GM13976 (cell line): Measurements from ENCODE around the gene ALCAM.

Experiments used
- DNase-seq: peaks from one replicate; pipeline ENCODE4 v3.0.0; 2012; ENCODE audit warnings: low spot score
- CTCF ChIP-seq: IDR thresholded peaks from 2 replicates; pipeline ENCODE4 v1.5.1; 2012; ENCODE audit warnings: borderline replicate concordance, mild to moderate bottlenecking; ENCODE audit not compliant: insufficient read depth; ENCODE audit errors: extremely low read depth, missing control alignments, control extremely low read depth
- in situ Hi-C: fragments of 300-500 bp; cut with MboI; formaldehyde crosslinking; loops from one replicate; pipeline ENCODE4 v1.12.0; 2022; ENCODE audit warnings: low sequenced_read_pairs, mixed read lengths, inconsistent platforms; ENCODE audit not compliant: unreplicated experiment

ALCAM gene

GRCh38 chr3:105470851-105471250, 104.1 kb downstream of the ALCAM start:
- TF ChIP-seq CTCF = no peak

GRCh38 chr3:105473521-105474223, 107.0 kb downstream of the ALCAM start:
- DNase-seq = no peak
- TF ChIP-seq CTCF = no peak
- in situ Hi-C loops = no loop called here

More at GRCh38 chr3:105470851-105471250, 104.1 kb downstream of the ALCAM start:
- DNase-seq = no peak
- in situ Hi-C loops = no loop called here

DNA sequence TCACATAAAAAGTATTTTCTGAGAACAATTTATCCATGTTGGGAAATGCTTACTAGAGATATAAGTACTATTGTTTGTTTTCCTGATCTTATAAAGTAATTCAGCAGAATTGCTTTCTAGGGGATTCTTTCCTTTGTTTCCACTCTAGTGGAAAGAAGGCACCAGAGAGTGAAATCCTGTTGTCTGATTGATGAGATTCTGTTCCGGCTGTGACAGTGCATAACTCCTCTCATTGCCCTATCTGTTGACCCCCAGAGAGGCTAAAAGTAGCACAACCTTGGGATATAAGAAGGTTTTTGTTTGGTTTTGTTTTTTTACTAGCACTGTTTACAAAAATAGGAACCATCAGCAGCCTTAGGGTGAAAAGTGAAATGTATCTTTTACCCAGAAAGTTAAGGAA, 114.1 kb downstream of the ALCAM start:
- in situ Hi-C loops = no loop called here
- no peak for TF ChIP-seq CTCF
- DNase-seq = no peak

DNA sequence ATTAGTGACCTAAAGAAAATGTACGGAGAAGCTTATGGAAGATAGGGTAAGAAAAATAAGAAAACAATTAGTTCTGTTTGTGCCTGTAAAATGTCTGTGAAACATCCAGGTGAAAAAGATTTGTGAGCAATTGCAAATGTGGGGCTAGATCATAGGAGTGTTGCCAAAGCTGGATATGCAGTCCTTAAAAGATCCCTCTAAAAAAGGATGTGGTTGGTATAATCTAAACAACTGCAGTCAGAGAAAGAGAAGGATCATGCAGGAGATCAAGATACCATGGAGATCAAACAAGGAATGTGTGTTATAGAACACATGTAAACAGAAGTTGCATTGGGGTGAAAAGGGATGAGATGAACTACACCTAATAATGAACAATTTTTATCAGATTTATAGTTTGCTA, 116.8 kb downstream of the ALCAM start:
- in situ Hi-C loops = no loop called here
- DNase-seq = no peak
- TF ChIP-seq CTCF = no peak

DNA sequence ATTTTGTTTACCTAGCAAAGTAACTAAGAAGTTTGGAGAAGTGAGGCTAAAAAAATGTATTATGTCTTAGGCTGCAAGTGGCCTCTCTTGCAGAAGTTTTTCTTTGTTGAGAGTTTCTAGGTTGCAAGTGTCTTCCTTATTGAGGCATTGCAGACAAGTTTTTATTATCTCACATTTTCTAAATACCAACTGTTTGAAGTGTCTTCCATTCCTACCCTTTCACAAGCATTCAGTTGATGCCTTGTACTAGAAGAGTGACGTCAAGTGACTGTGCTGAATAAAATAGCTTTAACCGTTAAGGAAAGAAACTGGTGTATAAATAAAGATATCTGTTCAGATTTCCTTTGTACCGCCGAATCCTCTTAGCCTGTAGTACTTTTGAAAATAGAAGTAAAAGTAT, 123.3 kb downstream of the ALCAM start:
- no peak for TF ChIP-seq CTCF
- no peak for DNase-seq
- in situ Hi-C loops = no loop called here

GRCh38 chr3:105493305-105493892, 126.7 kb downstream of the ALCAM start:
- DNase-seq = no peak
- no peak for TF ChIP-seq CTCF
- in situ Hi-C loops = no loop called here
